GM12878 (cell line): Measurements from ENCODE around the gene A1BG.
"Not testable (repeated sequence)": the region's sequence is repeated elsewhere in the genome, so short reads cannot be mapped to it uniquely, and the experiment has no call there.

Experiments
- CTCF ChIP-seq, 3 experiments: IDR thresholded peaks in 2 of 3; conservative IDR thresholded peaks in 1 of 3; 2 replicates each; pipeline ENCODE4 v1.5.1; 2011; ENCODE audit warnings: low read depth in 3 of 3, low read length in 3 of 3, mild to moderate bottlenecking in 3 of 3, control low read depth in 2 of 3, moderate library complexity in 2 of 3, inconsistent platforms in 1 of 3, mixed read lengths in 1 of 3; ENCODE audit not compliant: control insufficient read depth in 2 of 3, insufficient read depth in 1 of 3; ENCODE audit errors: extremely low read depth in 1 of 3
- EP300 ChIP-seq, 2 experiments: fragments of 150-350 bp in 1 of 2; IDR thresholded peaks; 2 replicates each; pipeline ENCODE4 v1.6.1; 2011 to 2012; ENCODE audit warnings: low read depth in 2 of 2, low read length in 2 of 2, borderline replicate concordance in 1 of 2, improper control_type of control experiment in 1 of 2, inconsistent platforms in 1 of 2; ENCODE audit not compliant: control insufficient read depth in 1 of 2
- EZH2 ChIP-seq: IDR thresholded peaks from 2 replicates; pipeline ENCODE4 v1.6.1; 2012; ENCODE audit warnings: low read depth, mild to moderate bottlenecking, control low read depth, inconsistent platforms, low read length, borderline replicate concordance; ENCODE audit not compliant: control insufficient read depth
- FOXM1 ChIP-seq: IDR thresholded peaks from 2 replicates; pipeline ENCODE4 v1.6.1; 2012; ENCODE audit warnings: low read depth, mild to moderate bottlenecking, inconsistent platforms, low read length, moderate library complexity
- PKNOX1 ChIP-seq: fragments of 450-650 bp; IDR thresholded peaks from 2 replicates; pipeline ENCODE4 v1.6.1; 2016; ENCODE audit warnings: mild to moderate bottlenecking
- POLR2AphosphoS5 ChIP-seq: IDR thresholded peaks from 2 replicates; pipeline ENCODE4 v1.6.1; 2011; ENCODE audit warnings: mild to moderate bottlenecking, low read length, inconsistent platforms
- PRDM15 ChIP-seq: fragments of 450-650 bp; formaldehyde crosslinking; IDR thresholded peaks from 2 replicates; pipeline ENCODE4 v1.4.0; 2020; ENCODE audit warnings: mild to moderate bottlenecking, moderate library complexity
- SUZ12 ChIP-seq: fragments of 200-600 bp; sonication (generic); IDR thresholded peaks from one replicate; pipeline ENCODE4 v1.6.1; 2018; ENCODE audit warnings: antibody characterized with exemption, mild to moderate bottlenecking; ENCODE audit not compliant: unreplicated experiment

- TF ChIP-seq CTCF (IDR thresholded peaks at IDR 0.05 in 2 of 3, conservative IDR thresholded peaks at IDR 0.05 in 1 of 3; ENCODE audit: control insufficient read depth in 2 of 3, extremely low read depth in 1 of 3, insufficient read depth in 1 of 3, low read depth in 3 of 3, low read length in 3 of 3); PRDM15 (CRISPR knock-in tag); FOXM1; POLR2AphosphoS5; SUZ12; PKNOX1; EZH2; EP300 (IDR thresholded peaks at IDR 0.05; ENCODE audit: borderline replicate concordance in 1 of 2, control insufficient read depth in 1 of 2, low read depth in 2 of 2, low read length in 2 of 2): not testable (repeated sequence)
Observed at GRCh38 chr19:58348080-58348479, 5.2 kb downstream of the A1BG start.
